Frontal cortex (tissue), 4 donors: ENCODE results near the gene TEX9. TPM values are rescaled to one million over a fixed set of nuclear protein-coding genes. Genes with fewer than 3 reads are reported as not detected.
"Not testable (repeated sequence)": the region's sequence is repeated elsewhere in the genome, so short reads cannot be mapped to it uniquely, and the experiment has no call there.

ENCODE experiments used
- DNase-seq, 2 donors: peaks; one replicate each; pipeline ENCODE4 v3.0.0; 2012; ENCODE audit warnings: low spot score in 2 of 2
- FAIRE-seq: peaks from 2 replicates; lab custom pipeline; 2012; peaks lifted over from hg19 to GRCh38; lab: Jason Lieb, UNC
- total RNA-seq: library from RNA; depleted of rRNA; stranded (reverse); fragments of >200 nt; gene quantifications from one replicate; pipeline ENCODE4 v1.2.3, GENCODE V29; 2014
- donor health status: control.
- donor health status: control.
- donor health status: control.

The TEX9 gene
- 27.3 TPM for total RNA-seq

- FAIRE-seq (no peak), DNase-seq (peak; percentile 27 to 80)
These were observed at the start of gene TEX9 for GRCh38 chr15:56365075-56365711. Gene TEX9 (plus strand): TSS chr15:56365426. CDS start chr15:56365451, 25 bp downstream.

DNA sequence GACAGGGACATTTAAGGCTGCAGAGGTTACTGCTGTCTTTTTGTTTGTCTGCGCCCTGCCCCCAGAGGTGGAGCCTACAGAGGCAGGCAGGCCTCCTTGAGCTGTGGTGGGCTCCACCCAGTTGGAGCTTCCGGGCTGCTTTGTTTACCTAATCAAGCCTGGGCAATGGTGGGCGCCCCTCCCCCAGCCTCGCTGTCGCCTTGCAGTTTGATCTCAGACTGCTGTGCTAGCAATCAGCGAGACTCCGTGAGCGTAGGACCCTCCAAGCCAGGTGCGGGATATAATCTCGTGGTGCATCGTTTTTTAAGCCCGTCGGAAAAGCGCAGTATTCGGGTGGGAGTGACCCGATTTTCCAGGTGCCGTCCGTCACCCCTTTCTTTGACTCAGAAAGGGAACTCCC lies 48.7 kb upstream of the TEX9 start:
- not testable (repeated sequence) for DNase-seq, FAIRE-seq

DNA sequence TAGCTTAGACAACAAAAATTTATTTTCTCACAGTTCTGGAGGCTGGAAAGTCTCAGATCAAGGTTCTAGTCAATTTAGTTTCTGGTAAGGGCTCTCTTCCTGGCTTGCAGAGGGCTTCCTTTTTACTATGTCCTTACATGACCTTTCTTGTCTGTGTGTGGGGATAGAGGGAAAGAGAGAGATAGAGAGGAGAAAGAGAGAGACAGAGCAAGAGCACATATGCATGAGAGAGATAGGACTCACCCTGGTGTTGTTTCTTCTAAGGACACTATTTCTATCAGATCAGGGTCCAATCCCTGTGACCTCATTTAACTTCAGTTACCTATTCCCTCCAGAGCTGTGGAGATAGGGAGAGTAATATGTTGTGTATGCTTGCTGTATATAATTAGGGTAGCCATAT lies 44.9 kb upstream of the TEX9 start:
- DNase-seq (no peak), FAIRE-seq (no peak)

GRCh38 chr15:56320861-56321260 lies 44.4 kb upstream of the TEX9 start:
- no peak for DNase-seq
- FAIRE-seq: no peak

GRCh38 chr15:56322444-56322843 lies 42.8 kb upstream of the TEX9 start:
- DNase-seq: no peak
- FAIRE-seq: no peak

DNA sequence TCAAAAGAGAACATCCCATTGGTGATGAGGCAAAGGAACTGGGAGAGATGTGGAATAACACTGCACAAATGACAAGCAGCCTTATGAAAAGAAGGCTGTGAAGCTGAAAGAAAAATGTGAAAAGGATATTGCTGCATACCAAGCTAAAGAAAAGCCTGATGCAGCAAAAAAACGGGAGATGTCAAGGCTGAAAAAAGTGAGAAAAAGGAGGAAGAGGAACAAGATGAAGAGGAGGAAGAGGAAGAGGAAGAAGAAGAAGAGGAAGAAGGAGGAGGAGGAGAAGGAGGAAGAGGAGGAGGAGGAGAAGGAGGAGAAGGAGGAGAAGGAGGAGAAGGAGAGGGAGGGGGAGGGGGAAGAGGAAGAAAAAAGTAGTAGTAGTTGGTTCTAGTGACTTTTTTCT lies 41.8 kb upstream of the TEX9 start:
- DNase-seq: no peak
- no peak for FAIRE-seq

DNA sequence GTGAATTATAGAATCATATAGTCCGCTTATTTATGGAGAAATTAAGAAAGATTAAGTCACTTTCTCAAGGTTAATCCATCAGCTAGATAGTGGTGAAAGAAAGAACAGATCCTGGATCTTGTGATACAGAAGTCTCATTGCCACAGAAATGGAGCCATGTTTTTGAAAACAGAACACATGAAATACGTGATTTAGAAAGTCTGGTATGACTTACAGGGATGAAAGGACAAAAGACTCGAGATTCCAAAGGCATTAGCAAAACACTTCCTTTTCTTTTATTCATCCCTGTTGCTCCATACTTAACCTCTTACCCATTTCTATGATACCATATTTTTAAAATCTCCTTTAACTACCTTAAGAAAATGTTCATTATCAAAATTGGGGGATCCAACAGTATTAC lies 40.0 kb upstream of the TEX9 start:
- FAIRE-seq: no peak
- DNase-seq: no peak

- FAIRE-seq (no peak), DNase-seq (no peak)
These were observed 37.3 kb upstream of the TEX9 start for GRCh38 chr15:56327721-56328502.

DNA sequence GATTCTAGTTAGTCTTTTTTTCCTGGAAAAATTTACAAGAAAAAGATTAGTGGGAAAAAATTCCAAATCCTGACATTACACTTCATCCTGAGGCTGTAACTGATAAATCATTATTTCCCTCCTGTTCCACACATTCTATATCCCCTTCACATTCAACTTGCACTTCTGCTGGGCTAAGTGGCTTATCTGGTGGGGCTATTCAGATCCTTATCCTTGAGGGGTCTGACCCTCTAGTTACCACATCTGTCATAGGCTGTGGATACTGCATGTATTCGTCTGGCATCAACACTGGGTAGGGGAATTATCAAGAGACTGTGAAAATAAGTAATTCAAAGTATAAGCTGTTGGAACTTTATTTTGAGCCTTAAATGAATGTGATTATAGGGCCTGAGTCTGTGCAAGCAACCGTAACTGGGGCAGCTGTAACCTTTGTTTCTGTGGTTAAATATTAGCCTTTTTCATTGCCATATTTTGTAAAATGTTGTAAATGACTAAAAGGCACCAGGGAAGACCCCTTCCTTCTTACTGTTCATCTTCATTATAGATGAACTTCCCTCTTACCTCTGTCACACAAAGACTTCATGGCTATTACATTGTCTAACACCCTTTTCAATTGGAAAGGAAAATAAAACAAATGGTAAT lies 28.0 kb upstream of the TEX9 start:
- FAIRE-seq: no peak
- DNase-seq: no peak

DNA sequence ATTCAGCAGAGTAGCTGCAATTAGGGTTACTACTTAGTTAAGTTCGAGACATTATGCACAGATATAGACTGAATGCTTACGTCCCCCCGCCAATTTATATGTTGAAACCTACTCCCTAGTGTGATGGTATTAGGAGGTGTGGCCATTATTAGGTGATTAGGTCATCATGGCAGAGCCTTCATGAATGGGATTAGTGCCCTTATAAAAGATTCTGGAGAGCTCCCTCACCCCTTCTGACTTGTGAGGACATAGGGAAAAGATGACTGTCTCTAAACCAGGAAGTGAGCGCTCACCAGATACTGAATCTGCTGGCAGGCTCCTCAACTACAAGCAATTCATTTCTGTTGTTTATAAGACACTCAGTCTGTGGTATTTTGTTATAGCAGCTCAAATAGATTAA lies 25.6 kb upstream of the TEX9 start:
- no peak for FAIRE-seq
- no peak for DNase-seq

DNA sequence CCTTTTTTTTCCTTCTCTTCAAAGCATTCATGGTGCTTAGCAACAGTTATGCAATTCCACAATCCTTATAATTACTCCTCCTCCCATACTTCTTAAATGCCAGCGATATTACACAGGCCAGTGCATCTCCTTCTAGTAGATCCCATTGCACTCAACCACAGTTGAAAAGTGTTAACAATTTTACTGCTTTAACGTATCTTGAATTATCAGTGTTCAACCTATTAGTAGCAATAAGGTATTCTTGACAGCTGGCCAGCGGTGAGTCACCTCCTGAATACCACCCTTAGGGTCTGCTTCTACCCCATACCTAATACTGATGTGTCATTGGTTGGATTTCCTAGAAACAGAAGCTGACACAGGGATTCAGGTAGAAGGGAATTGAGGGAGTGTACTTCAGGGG lies 24.0 kb upstream of the TEX9 start:
- no peak for DNase-seq
- FAIRE-seq: no peak

- DNase-seq: no peak
- FAIRE-seq: no peak
These were observed 22.6 kb upstream of the TEX9 start for GRCh38 chr15:56342653-56343052.

GRCh38 chr15:56343879-56344278 lies 21.3 kb upstream of the TEX9 start:
- FAIRE-seq (no peak), DNase-seq (no peak)

DNA sequence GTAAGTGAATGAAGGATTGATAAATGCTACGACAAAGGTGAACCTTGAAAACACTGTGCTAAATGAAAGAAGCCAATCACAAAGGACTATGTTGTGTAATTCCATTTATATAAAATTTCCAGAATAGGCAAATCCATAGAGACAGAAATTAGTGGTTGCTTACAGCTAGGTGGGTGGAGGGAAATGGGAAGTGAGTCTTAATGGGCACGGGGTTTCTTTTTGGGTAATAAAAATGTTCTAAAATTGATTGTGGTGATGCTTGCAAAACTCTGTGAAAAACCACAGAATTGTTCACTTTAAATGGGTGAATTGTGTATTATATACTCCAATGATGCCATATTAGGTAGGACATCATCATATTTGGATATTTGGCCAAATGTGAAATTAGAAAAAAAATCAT lies 20.9 kb upstream of the TEX9 start:
- DNase-seq (no peak), FAIRE-seq (no peak)

DNA sequence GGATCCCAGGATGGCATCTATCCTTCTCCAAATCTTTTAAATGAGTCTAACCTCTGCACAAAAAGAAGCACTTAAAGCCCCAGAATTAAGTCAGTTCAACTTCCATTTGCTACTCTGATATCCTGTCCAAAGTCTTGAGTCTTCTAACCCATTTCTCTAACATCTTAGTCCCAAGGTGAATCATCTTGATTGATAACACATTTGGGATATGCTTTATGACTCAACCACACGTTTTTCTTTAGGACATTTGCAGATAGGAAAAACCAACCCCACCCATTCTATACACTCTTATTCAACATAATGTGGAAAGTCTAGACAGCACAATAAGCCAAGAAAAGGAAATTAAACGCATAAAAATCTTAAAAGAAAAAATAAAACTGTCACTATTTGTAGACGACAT lies 18.8 kb upstream of the TEX9 start:
- no peak for DNase-seq
- FAIRE-seq: no peak

GRCh38 chr15:56349554-56349953 lies 15.7 kb upstream of the TEX9 start:
- DNase-seq: no peak

DNA sequence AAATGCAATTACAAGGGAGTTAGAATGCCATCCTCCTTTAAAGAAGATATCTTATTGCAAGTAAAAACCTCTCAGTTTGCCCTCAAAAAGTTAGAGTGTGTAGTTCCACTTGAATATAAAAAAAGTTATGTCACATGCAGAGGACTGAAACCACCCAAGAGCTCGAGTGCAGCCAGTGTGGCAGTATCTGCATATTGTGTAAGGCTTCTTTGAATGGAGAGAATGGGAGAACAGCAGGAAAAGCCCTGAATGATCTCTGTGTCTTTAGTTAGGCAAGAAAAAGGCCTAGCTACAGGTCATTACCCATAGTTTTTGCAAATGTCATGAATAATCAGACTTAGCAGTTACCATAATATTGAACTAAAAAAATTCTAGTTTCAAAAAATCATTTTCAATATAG lies 13.9 kb upstream of the TEX9 start:
- no peak for DNase-seq
- FAIRE-seq: no peak

More at GRCh38 chr15:56349554-56349953, 15.7 kb upstream of the TEX9 start:
- FAIRE-seq: no peak

- no peak for FAIRE-seq
These were observed 13.2 kb upstream of the TEX9 start for GRCh38 chr15:56351957-56352506.

GRCh38 chr15:56353119-56353518 lies 12.1 kb upstream of the TEX9 start:
- FAIRE-seq (no peak), DNase-seq (no peak)

More at GRCh38 chr15:56351957-56352506, 13.2 kb upstream of the TEX9 start:
- no peak for DNase-seq

- DNase-seq (no peak), FAIRE-seq (no peak)
These were observed 11.5 kb upstream of the TEX9 start for GRCh38 chr15:56353740-56354139.

DNA sequence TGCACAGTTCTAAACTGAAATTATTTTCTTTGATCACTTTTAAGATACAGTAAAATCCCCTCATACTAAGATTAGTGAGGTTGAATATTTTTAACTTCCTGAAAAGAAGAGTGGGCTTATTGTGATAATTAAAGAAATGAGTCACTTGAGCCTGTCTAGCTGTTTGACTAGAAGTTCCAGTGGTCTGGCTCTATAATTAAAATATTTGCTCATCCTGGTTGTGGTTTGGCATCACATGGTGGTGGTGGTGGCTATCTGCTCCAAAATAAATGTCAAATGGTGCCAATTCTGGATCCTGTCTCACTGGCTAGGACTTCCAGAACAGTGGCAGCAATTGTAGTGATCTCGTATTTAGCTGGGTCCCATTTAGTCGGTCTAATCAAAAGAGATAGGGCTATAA lies 8.6 kb upstream of the TEX9 start:
- DNase-seq (no peak), FAIRE-seq (no peak)
